Keratinocyte (primary cell): ENCODE measurements around the gene TFCP2L1.

Experiments used
- CTCF ChIP-seq, 3 experiments: IDR thresholded peaks in 1 of 3; conservative IDR thresholded peaks in 1 of 3; optimal IDR thresholded peaks in 1 of 3; 2 replicates in 2 of 3; 3 replicates in 1 of 3; pipeline versions ENCODE3 to v1.5.1; 2011; ENCODE audit warnings: low read length in 3 of 3, mild to moderate bottlenecking in 3 of 3, moderate library complexity in 2 of 3, control low read depth in 1 of 3, inconsistent platforms in 1 of 3; ENCODE audit not compliant: insufficient read depth in 2 of 3; ENCODE audit errors: extremely low read depth in 1 of 3
- EZH2 ChIP-seq: IDR thresholded peaks from one replicate; pipeline ENCODE4 v1.6.1; 2012; ENCODE audit warnings: inconsistent platforms, mild to moderate bottlenecking, low read length, moderate library complexity

GRCh38 chr2:121246704-121247255, 38.2 kb downstream of the TFCP2L1 start:
- TF ChIP-seq CTCF (optimal IDR thresholded peaks at IDR 0.05 in 1 of 3, IDR thresholded peaks at IDR 0.05 in 1 of 3, conservative IDR thresholded peaks at IDR 0.05 in 1 of 3; ENCODE audit: extremely low read depth in 1 of 3, insufficient read depth in 2 of 3, low read length in 3 of 3) (no peak), EZH2 (no peak)
